Progenitor cell of endocrine pancreas (in vitro differentiated cells): ENCODE measurements around the gene SCFD2. TPM values are rescaled to one million over a fixed set of nuclear protein-coding genes. Genes with fewer than 3 reads are reported as not detected.
"Not testable (repeated sequence)": the region's sequence is repeated elsewhere in the genome, so short reads cannot be mapped to it uniquely, and the experiment has no call there.

ENCODE experiments used
- DNase-seq: peaks from one replicate; pipeline ENCODE4 v3.0.0; 2021; ENCODE audit warnings: low spot score; ENCODE audit not compliant: unreplicated experiment
- H3K27ac Mint-ChIP-seq: 2 replicates; pipeline ENCODE4 v1.8.0; 2021; ENCODE audit warnings: mild to moderate bottlenecking, moderate library complexity, mixed read lengths
- H3K27me3 Mint-ChIP-seq: 2 replicates; pipeline ENCODE4 v1.8.0; 2021; ENCODE audit warnings: mixed read lengths
- H3K36me3 Mint-ChIP-seq: 2 replicates; pipeline ENCODE4 v1.8.0; 2022; ENCODE audit warnings: mixed read lengths; ENCODE audit not compliant: insufficient read depth
- H3K4me1 Mint-ChIP-seq: 2 replicates; pipeline ENCODE4 v1.8.0; 2021; ENCODE audit warnings: low read depth, mixed read lengths
- H3K4me3 Mint-ChIP-seq: 2 replicates; pipeline ENCODE4 v1.8.0; 2021; ENCODE audit warnings: low read depth, mild to moderate bottlenecking, moderate library complexity, mixed read lengths
- H3K9me3 Mint-ChIP-seq: 2 replicates; pipeline ENCODE4 v1.8.0; 2021; ENCODE audit warnings: low read depth, mixed read lengths
- CTCF ChIP-seq: fragments of 200-600 bp; sonication (generic); IDR thresholded peaks from one replicate; pipeline ENCODE4 v1.5.0; 2021; ENCODE audit warnings: antibody characterized with exemption, mild to moderate bottlenecking; ENCODE audit not compliant: unreplicated experiment
- total RNA-seq: library from RNA; stranded (reverse); gene quantifications from 2 replicates; pipeline ENCODE4 v1.2.1, GENCODE V29; 2021

Gene SCFD2
- total RNA-seq, 1 donor from 2014 or later = 12.5 TPM

- Mint-ChIP-seq H3K4me3 (no peak overlapping the region), H3K27me3 (no peaks in the 10 kb centered on the region), H3K36me3 (peaks cover 9% of the 10 kb centered on the region), H3K27ac (no peak overlapping the region), H3K4me1 (peaks cover 1% of the 10 kb centered on the region), H3K9me3 (peaks cover 19% of the 10 kb centered on the region)
- no peak for TF ChIP-seq CTCF
- no peak for DNase-seq
These were observed 328.0 kb downstream of the SCFD2 start for GRCh38 chr4:53037892-53038291.

GRCh38 chr4:53032908-53033307, 333.0 kb downstream of the SCFD2 start:
- peaks cover 31% of the 10 kb centered on the region for H3K9me3 Mint-ChIP-seq
- DNase-seq, H3K27ac Mint-ChIP-seq, H3K4me3 Mint-ChIP-seq, H3K27me3 Mint-ChIP-seq, H3K4me1 Mint-ChIP-seq: not testable (repeated sequence)
- peaks cover 11% of the 10 kb centered on the region for H3K36me3 Mint-ChIP-seq

DNA sequence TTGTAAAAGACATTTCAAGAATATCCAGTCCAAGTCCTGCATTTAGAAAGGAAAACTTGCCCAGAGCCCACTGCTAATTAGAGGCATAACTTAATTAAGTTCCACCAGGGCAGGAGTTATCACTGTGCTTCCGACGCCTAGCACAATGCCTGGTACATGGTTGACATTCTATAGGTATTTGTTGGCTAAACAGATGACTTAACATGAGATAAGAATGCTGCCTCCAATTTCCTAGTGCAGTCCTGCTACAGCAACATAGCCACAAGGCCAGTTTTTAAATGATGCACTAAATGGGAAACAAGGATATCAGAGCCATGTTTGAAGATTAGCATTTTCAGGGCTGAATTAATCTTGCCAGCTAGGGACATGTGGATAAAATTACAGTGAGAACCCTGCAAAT, 339.6 kb downstream of the SCFD2 start:
- no peak for TF ChIP-seq CTCF
- H3K4me1 Mint-ChIP-seq = peaks cover 20% of the 10 kb centered on the region
- H3K4me3 Mint-ChIP-seq = no peak overlapping the region
- no peak for DNase-seq
- peak overlapping the region; percentile 80 for H3K27ac Mint-ChIP-seq
- H3K9me3 Mint-ChIP-seq = peaks cover 4% of the 10 kb centered on the region
- no peaks in the 10 kb centered on the region for H3K36me3 Mint-ChIP-seq
- H3K27me3 Mint-ChIP-seq = no peaks in the 10 kb centered on the region

DNA sequence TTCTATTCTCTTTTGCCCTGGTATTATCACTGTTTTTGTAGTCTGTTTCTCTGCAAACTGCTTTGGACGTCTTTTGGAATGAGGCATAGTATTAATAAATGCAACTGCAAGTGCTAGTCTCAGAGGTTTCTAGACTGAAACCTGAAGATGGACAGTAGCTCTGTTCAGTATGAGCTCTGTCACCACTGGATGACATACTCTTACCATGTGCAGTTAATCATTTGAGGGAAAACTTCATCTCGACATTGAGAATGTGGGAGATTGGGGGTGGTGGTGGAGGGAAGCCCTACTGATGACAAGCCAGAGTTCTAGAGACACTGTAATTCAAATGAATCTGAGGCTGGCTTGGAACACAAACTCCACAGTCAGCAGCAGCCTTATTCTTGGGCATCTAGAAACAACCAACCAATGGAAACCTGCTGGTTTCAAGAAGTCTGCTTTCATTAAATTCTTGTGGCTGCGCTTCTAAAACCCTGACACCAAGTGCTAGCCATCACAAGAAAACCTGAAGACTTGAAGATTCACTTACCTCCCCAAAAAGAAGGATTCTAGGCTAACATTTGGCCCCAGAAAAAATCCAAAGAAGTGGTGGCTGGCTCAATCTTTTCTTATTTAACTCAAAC, 342.1 kb downstream of the SCFD2 start:
- no peak for DNase-seq
- Mint-ChIP-seq H3K27ac (no peak overlapping the region), H3K9me3 (peaks cover 4% of the 10 kb centered on the region), H3K27me3 (no peaks in the 10 kb centered on the region), H3K4me3 (no peak overlapping the region), H3K36me3 (no peaks in the 10 kb centered on the region), H3K4me1 (peaks cover 34% of the 10 kb centered on the region)
- TF ChIP-seq CTCF = no peak

DNA sequence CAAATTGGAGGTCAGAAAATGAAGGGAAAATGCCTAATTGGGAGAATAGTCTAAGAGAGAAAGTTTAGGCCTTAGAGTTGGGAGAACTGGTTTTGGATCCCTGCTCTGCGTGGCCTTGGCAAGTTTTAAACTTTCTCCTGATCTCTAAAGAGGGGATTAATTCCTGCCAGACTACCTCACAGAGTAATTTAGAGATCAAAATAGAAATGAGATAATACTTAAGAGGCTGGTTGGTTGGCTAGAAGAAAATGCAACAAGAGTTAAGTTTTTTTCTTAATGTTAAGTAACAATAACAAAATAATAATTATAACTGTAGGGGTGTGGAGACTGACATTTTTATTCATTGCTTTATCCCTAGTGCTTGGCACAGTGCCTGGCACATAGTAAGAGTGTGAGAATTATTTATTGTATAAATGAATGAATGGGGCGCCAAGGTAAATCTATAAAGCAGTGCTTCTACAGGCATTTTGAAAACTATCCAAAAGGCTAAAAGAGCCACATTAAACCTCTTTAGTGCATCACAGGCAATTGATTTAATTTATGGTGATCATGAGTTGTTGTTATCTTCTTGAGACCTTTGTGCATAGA, 343.3 kb downstream of the SCFD2 start:
- DNase-seq = no peak
- Mint-ChIP-seq H3K9me3 (peaks cover 6% of the 10 kb centered on the region), H3K27me3 (no peaks in the 10 kb centered on the region), H3K36me3 (no peaks in the 10 kb centered on the region), H3K4me3 (no peak overlapping the region), H3K27ac (no peak overlapping the region), H3K4me1 (peaks cover 36% of the 10 kb centered on the region)
- TF ChIP-seq CTCF = no peak
